Epithelial cell of esophagus (primary cell): ENCODE measurements around the gene DNAI4.

Source experiments
- DNase-seq: peaks from one replicate; pipeline ENCODE4 v3.0.0; 2010; ENCODE audit warnings: low read depth
- H3K4me3 ChIP-seq: 2 replicates; pipeline ENCODE4 v1.5.1; 2011; ENCODE audit warnings: mild to moderate bottlenecking, low read length, control low read depth
- CTCF ChIP-seq: IDR thresholded peaks from 2 replicates; pipeline ENCODE4 v1.5.1; 2011; ENCODE audit warnings: low read depth, mild to moderate bottlenecking, low read length, control low read depth, inconsistent platforms; ENCODE audit not compliant: insufficient read depth; ENCODE audit errors: missing control alignments

The DNAI4 gene

GRCh38 chr1:66929691-66929998 is 5.0 kb upstream of the DNAI4 start:
- TF ChIP-seq CTCF, result no peak
- no peak for DNase-seq
- peak overlapping the region; percentile 53 for H3K4me3 ChIP-seq

- TF ChIP-seq CTCF, result no peak
- DNase-seq, result no peak
- peak overlapping the region; percentile 53 for H3K4me3 ChIP-seq
Observed at GRCh38 chr1:66929146-66929688, 4.6 kb upstream of the DNAI4 start.

- no peak for TF ChIP-seq CTCF
- no peak for DNase-seq
- H3K4me3 ChIP-seq, result no peak overlapping the region
Observed at GRCh38 chr1:66927528-66927927, 2.9 kb upstream of the DNAI4 start.

GRCh38 chr1:66925944-66926343 is 1.3 kb upstream of the DNAI4 start:
- DNase-seq, result no peak
- no peak for TF ChIP-seq CTCF
- peak overlapping the region; percentile 84 for H3K4me3 ChIP-seq

- peak overlapping the region; percentile 84 for H3K4me3 ChIP-seq
- no peak for TF ChIP-seq CTCF
- no peak for DNase-seq
Observed at GRCh38 chr1:66925558-66925910, 878 bp upstream of the DNAI4 start.

- DNase-seq, result no peak
- H3K4me3 ChIP-seq, result no peak overlapping the region
- no peak for TF ChIP-seq CTCF
Observed at GRCh38 chr1:66920543-66920942, 4.1 kb downstream of the DNAI4 start.

- TF ChIP-seq CTCF, result no peak
- no peak for DNase-seq
- H3K4me3 ChIP-seq, result no peak overlapping the region
Observed at GRCh38 chr1:66919828-66920227, 4.8 kb downstream of the DNAI4 start.
